GM12878 (cell line): ENCODE measurements around the gene SERPINE3. TPM values are rescaled to one million over a fixed set of nuclear protein-coding genes. Genes with fewer than 3 reads are reported as not detected.

Source experiments
- ATAC-seq: fragments of 200-7000 bp; cut with Tn5 transposase; 3 replicates; pipeline ENCODE4 v1.9.1; 2020; ENCODE audit warnings: mild to moderate bottlenecking, moderate library complexity
- BruUV-seq: library from RNA; stranded (reverse); fragments of 400-500 nt; replicated peaks from 2 replicates; lab custom pipeline; 2021; lab: Mats Ljungman, UMichigan
- CTCF ChIA-PET: fragments of 300-600 bp; sonication (Branson Sonifier 250); formaldehyde crosslinking; extraction: SDS; loops from one replicate; lab custom pipeline; 2021; ENCODE audit warnings: inconsistent platforms; lab: Yijun Ruan, JAX
- POLR2A ChIA-PET: fragments of 350-600 bp; formaldehyde crosslinking; extraction: SDS; loops from one replicate; lab custom pipeline; 2021; ENCODE audit warnings: inconsistent platforms; lab: Charles Lee
- RAD21 ChIA-PET: fragments of 300-600 bp; sonication (Branson Sonifier 250); formaldehyde crosslinking; loops from one replicate; lab custom pipeline; 2023; ENCODE audit warnings: antibody characterized with exemption; ENCODE audit not compliant: unreplicated experiment; lab: Charles Lee
- SMC1A ChIA-PET: fragments of 300-600 bp; sonication (Branson Sonifier 250); formaldehyde crosslinking; loops from one replicate; lab custom pipeline; 2023; ENCODE audit not compliant: unreplicated experiment, uncharacterized antibody; lab: Charles Lee
- DNase-seq: peaks from one replicate; pipeline ENCODE4 v3.0.0-alpha.2; 2011; ENCODE audit warnings: low read depth, low spot score
- FAIRE-seq: peaks from 3 replicates; lab custom pipeline; 2011; peaks lifted over from hg19 to GRCh38; lab: Jason Lieb, UNC
- H2AFZ ChIP-seq: 2 replicates; pipeline ENCODE4 v1.6.0; 2011; ENCODE audit warnings: low read depth, low read length, control low read depth; ENCODE audit not compliant: control insufficient read depth
- H3K27ac ChIP-seq: 2 replicates; pipeline ENCODE4 v1.5.1; 2011; ENCODE audit warnings: control low read depth; ENCODE audit not compliant: control insufficient read depth, insufficient read depth
- H3K27me3 ChIP-seq, 2 experiments: replicated peaks in 1 of 2; 2 replicates each; pipeline versions ENCODE4 v1.6.0 to v1.6.1; 2011; ENCODE audit warnings: low read length in 1 of 2; ENCODE audit not compliant: control insufficient read depth in 2 of 2, insufficient read depth in 2 of 2
- H3K36me3 ChIP-seq, 2 experiments: 2 replicates each; pipeline ENCODE4 v1.5.1; 2011; ENCODE audit warnings: low read length in 1 of 2; ENCODE audit not compliant: control insufficient read depth in 2 of 2, insufficient read depth in 2 of 2
- H3K4me1 ChIP-seq: 2 replicates; pipeline ENCODE4 v1.6.1; 2011; ENCODE audit warnings: mild to moderate bottlenecking, low read length, moderate library complexity, mixed read lengths; ENCODE audit not compliant: control insufficient read depth, insufficient read depth
- H3K4me2 ChIP-seq: 2 replicates; pipeline ENCODE4 v1.6.0; 2011; ENCODE audit warnings: control low read depth; ENCODE audit not compliant: control insufficient read depth, insufficient read depth
- H3K4me3 ChIP-seq: fragments of 200-600 bp; sonication (generic); 2 replicates; pipeline ENCODE4 v1.5.1; 2016
- H3K79me2 ChIP-seq: 2 replicates; pipeline ENCODE4 v1.6.0; 2011; ENCODE audit warnings: low read length; ENCODE audit not compliant: control insufficient read depth, insufficient read depth
- H3K9ac ChIP-seq: 2 replicates; pipeline ENCODE4 v1.8.0; 2011; ENCODE audit warnings: low read length, control low read depth, mixed read lengths; ENCODE audit not compliant: control insufficient read depth, insufficient read depth
- H3K9me3 ChIP-seq: replicated peaks from 3 replicates; pipeline ENCODE4 v1.5.1; 2011; ENCODE audit warnings: mild to moderate bottlenecking, low read length; ENCODE audit not compliant: control insufficient read depth, insufficient read depth
- H4K20me1 ChIP-seq: 2 replicates; pipeline ENCODE4 v1.6.0; 2011; ENCODE audit not compliant: control insufficient read depth, insufficient read depth
- BCL11A ChIP-seq: IDR thresholded peaks from 2 replicates; pipeline ENCODE4 v1.6.1; 2011; ENCODE audit warnings: low read depth, low read length
- PKNOX1 ChIP-seq: fragments of 450-650 bp; IDR thresholded peaks from 2 replicates; pipeline ENCODE4 v1.6.1; 2016; ENCODE audit warnings: mild to moderate bottlenecking
- RBBP5 ChIP-seq: fragments of 200-600 bp; sonication (generic); conservative IDR thresholded peaks from 2 replicates; pipeline ENCODE4 v1.6.1; 2016
- SUZ12 ChIP-seq: fragments of 200-600 bp; sonication (generic); IDR thresholded peaks from one replicate; pipeline ENCODE4 v1.6.1; 2018; ENCODE audit warnings: antibody characterized with exemption, mild to moderate bottlenecking; ENCODE audit not compliant: unreplicated experiment
- USF1 ChIP-seq: IDR thresholded peaks from 2 replicates; pipeline ENCODE4 v1.6.1; 2011; ENCODE audit warnings: borderline replicate concordance, low read depth, mild to moderate bottlenecking, moderate library complexity, mixed read lengths, low read length; ENCODE audit not compliant: insufficient read depth; ENCODE audit errors: extremely low read length
- WGBS: methylation state at CpG from one replicate; pipeline ENCODE4 v1.1.6; 2016; ENCODE audit warnings: low lambda C conversion rate; ENCODE audit not compliant: insufficient replicate concordance, insufficient coverage; ENCODE audit errors: missing lambda C conversion rate; 5-methylcytosine and 5-hydroxymethylcytosine counted together
- in situ Hi-C: fragments of 300-500 bp; cut with MboI; formaldehyde crosslinking; loops from 9 replicates; pipeline ENCODE4 v1.14.3; 2018; ENCODE audit warnings: mixed read lengths
- intact Hi-C: fragments of 100-400 bp; cut with micrococcal nuclease; formaldehyde crosslinking; loops from one replicate; pipeline ENCODE4 v1.14.2; 2022; ENCODE audit not compliant: unreplicated experiment
- polyA plus RNA-seq, 11 experiments: library from polyadenylated mRNA; depleted of rRNA in 4 of 11; unstranded in 6 of 11; stranded (reverse) in 5 of 11; fragments of >200 nt; fragmentation: Nextera tagmentation in 4 of 11; fragmentation: Illumina TruSeq in 1 of 11; extraction: Ambion mirVana in 4 of 11; extraction: Trizol in 1 of 11; gene quantifications; 1 replicate in 1 of 11; 2 replicates in 10 of 11; pipeline versions ENCODE4 v1.2.1 to v1.2.3, GENCODE V29; 2011 to 2016; ENCODE audit warnings: inconsistent platforms in 2 of 11, missing spikeins in 2 of 11, low read depth in 1 of 11
- total RNA-seq, 4 experiments: library from RNA; depleted of rRNA in 3 of 4; stranded (reverse); fragments of >200 nt in 3 of 4; fragmentation: Illumina TruSeq in 1 of 4; extraction: Trizol in 1 of 4; gene quantifications; 2 replicates each; pipeline versions ENCODE4 v1.2.1 to v1.2.3, GENCODE V29; 2013 to 2021

Gene SERPINE3
- total and polyA plus RNA-seq, 10 of the 15 experiments (the other 5 are each of a cell fraction or from before 2014, with no cell fraction given) = 0.19 TPM; not detected in 9

GRCh38 chr13:51364404-51365008, 25.0 kb downstream of the SERPINE3 start:
- intact Hi-C loops = no loop called here
- H3K4me3 ChIP-seq = no peak overlapping the region
- H3K27ac ChIP-seq = no peak overlapping the region
- FAIRE-seq (no peak), ATAC-seq (no peak), DNase-seq (no peak)
- ChIA-PET RAD21 (no interaction called here), POLR2A (no interaction called here), SMC1A (interaction anchor here (1.2 kb wide), 2 partner anchors 16 to 357 kb away, joined by 3 read pairs; no protein-coding TSS in a partner anchor), CTCF (interaction anchor here (0.6 to 0.9 kb wide), 2 partner anchors 65 to 433 kb away, joined by 3 read pairs; no protein-coding TSS in a partner anchor)
- H3K9ac ChIP-seq = no peak overlapping the region
- TF ChIP-seq PKNOX1 (no peak), RBBP5 (no peak), BCL11A (no peak), USF1 (no peak), SUZ12 (no peak)
- peaks cover 0 to 26% of the 10 kb centered on the region in 2 experiments; a peak in 3 of 4 replicates for H3K36me3 ChIP-seq
- no peak overlapping the region for H3K4me2 ChIP-seq
- in situ Hi-C loops = no loop called here
- WGBS = 64% methylated on average over 3 of the region's 3 CpGs
- BruUV-seq = no TSS peak
- no peaks in the 10 kb centered on the region for H3K79me2 ChIP-seq
- H4K20me1 ChIP-seq = no peaks in the 10 kb centered on the region
- no peaks in the 10 kb centered on the region for H3K27me3 ChIP-seq
- no peak overlapping the region for H2AFZ ChIP-seq
- no peaks in the 10 kb centered on the region; the same call in 1 of the 2 replicates for H3K4me1 ChIP-seq
- no peaks in the 10 kb centered on the region for H3K9me3 ChIP-seq
